Measurements from ENCODE around the gene SH2D2A. TPM values are rescaled to one million over a fixed set of nuclear protein-coding genes. Genes with fewer than 3 reads are reported as not detected.

Gene SH2D2A
- total and polyA plus RNA-seq, 9 of the 15 experiments (the other 6 are each of a cell fraction or from before 2014, with no cell fraction given) = 0.89 to 33.6 (median 6.9) TPM

GRCh38 chr1:156767101-156767878, 49.4 kb downstream of the SH2D2A start, which contains the start of gene PRCC (continued):
- TF ChIP-seq, protein P1, sequence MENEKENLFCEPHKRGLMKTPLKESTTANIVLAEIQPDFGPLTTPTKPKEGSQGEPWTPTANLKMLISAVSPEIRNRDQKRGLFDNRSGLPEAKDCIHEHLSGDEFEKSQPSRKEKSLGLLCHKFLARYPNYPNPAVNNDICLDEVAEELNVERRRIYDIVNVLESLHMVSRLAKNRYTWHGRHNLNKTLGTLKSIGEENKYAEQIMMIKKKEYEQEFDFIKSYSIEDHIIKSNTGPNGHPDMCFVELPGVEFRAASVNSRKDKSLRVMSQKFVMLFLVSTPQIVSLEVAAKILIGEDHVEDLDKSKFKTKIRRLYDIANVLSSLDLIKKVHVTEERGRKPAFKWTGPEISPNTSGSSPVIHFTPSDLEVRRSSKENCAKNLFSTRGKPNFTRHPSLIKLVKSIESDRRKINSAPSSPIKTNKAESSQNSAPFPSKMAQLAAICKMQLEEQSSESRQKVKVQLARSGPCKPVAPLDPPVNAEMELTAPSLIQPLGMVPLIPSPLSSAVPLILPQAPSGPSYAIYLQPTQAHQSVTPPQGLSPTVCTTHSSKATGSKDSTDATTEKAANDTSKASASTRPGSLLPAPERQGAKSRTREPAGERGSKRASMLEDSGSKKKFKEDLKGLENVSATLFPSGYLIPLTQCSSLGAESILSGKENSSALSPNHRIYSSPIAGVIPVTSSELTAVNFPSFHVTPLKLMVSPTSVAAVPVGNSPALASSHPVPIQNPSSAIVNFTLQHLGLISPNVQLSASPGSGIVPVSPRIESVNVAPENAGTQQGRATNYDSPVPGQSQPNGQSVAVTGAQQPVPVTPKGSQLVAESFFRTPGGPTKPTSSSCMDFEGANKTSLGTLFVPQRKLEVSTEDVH (IDR thresholded peaks at IDR 0.05; ENCODE audit: low read depth, partially characterized antibody) = peak; percentile 44
- peak; percentile 52 for TF ChIP-seq MYC (IDR thresholded peaks at IDR 0.05; ENCODE audit: low read depth, low read length)
- TF ChIP-seq MYC (CRISPR knock-in tag; IDR thresholded peaks at IDR 0.05; ENCODE audit: borderline replicate concordance, low read depth) = peak; percentile 64; the same call in 1 of the 2 replicates
- TF ChIP-seq, protein P2, sequence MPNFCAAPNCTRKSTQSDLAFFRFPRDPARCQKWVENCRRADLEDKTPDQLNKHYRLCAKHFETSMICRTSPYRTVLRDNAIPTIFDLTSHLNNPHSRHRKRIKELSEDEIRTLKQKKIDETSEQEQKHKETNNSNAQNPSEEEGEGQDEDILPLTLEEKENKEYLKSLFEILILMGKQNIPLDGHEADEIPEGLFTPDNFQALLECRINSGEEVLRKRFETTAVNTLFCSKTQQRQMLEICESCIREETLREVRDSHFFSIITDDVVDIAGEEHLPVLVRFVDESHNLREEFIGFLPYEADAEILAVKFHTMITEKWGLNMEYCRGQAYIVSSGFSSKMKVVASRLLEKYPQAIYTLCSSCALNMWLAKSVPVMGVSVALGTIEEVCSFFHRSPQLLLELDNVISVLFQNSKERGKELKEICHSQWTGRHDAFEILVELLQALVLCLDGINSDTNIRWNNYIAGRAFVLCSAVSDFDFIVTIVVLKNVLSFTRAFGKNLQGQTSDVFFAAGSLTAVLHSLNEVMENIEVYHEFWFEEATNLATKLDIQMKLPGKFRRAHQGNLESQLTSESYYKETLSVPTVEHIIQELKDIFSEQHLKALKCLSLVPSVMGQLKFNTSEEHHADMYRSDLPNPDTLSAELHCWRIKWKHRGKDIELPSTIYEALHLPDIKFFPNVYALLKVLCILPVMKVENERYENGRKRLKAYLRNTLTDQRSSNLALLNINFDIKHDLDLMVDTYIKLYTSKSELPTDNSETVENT (CRISPR knock-in tag; IDR thresholded peaks at IDR 0.05) = no peak; the same call in 1 of the 2 replicates
- peak; percentile 99 for TF ChIP-seq HMGXB4 (CRISPR knock-in tag; IDR thresholded peaks at IDR 0.05)
- peak; percentile 28; the same call in 1 of the 2 replicates for TF ChIP-seq ZNF316 (IDR thresholded peaks at IDR 0.05)
- TF ChIP-seq SMAD2 (IDR thresholded peaks at IDR 0.05; ENCODE audit: low read depth, low read length) = peak; percentile 93; the same call in 1 of the 2 replicates
- no peak for TF ChIP-seq MTF1 (CRISPR knock-in tag; IDR thresholded peaks at IDR 0.05; ENCODE audit: borderline replicate concordance)
- TF ChIP-seq RHOXF2B (CRISPR knock-in tag; conservative IDR thresholded peaks at IDR 0.05) = no peak

Data from K562 (cell line).